CD4-positive, alpha-beta T cell treated with Interleukin-10 for 1 hour (primary cell): Measurements from ENCODE around the gene RPL13A.

Experiments used
- DNase-seq: peaks from one replicate; pipeline ENCODE4 v3.0.0-alpha.2; 2020

The RPL13A gene

GRCh38 chr19:49486710-49487276, 615 bp upstream of the RPL13A start:
- no peak for DNase-seq

DNA sequence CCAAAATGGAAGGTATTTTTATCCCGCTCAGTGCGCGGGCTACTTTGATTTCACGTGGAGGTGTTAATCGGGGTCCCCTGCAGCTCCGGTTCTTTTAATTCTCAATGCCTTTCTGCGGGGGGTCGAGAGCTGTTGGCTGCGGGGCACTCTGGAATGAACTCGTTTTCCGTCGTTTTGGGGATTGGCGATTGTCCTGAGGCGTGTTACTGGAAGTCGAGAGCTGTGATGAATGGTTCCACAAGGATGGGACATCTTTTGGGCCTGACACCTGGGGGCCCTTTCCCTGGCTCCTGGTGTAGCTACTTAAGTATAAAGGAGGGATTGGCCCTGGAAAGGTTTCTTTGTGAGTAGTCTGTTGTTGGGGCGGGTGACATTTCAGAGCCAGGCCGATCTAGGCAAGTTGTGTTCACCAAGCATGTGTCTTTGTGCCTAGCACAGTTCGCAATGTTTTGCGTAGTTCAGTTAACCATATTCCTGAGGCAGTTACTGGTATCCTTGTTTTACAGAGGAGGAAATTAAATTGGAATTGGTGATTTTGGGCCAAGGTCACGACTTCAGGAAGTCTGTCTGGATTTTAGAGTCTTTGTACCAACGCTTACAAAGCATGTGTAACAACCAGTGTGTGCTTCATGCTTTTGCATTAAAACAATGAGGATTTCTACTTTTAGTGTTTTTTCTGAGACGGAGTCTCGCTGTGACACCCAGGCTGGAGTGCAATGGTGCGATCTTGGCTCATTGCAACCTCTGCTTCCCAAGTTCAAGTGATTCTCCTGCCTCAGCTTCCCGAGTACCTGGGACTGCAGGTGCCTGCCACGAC, 846 bp downstream of the RPL13A start:
- DNase-seq: no peak

DNA sequence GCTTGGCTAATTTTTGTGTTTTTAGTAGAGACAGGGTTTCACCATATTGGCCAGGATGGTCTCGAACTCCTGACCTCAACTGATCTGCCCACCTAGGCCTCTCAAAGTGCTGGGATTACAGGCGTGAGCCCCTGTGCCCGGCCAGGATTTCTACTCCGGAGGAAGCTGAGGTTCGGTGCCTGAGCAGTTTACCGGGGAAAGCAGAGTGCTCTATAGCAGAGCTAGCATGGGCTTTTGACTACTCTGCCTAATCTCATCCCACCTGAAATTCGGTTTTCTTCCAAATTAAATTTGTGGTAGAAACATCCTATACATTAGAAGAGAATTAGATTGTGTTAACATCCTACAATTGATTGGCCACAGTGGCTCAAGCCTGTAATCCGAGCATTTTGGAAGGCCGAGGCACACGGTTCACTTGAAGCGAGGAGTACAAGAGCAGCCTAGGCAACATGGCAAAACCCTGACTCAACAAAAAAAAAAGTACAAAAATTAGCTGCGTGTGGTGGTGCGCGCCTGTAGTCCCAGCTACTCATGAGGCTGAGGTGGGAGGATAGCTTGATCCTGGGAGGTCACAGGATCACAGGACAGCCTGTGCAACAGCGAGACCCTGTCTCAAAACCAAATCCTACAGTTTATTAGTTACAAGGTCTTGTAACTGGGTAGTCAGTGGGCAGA, 1.6 kb downstream of the RPL13A start:
- no peak for DNase-seq

DNA sequence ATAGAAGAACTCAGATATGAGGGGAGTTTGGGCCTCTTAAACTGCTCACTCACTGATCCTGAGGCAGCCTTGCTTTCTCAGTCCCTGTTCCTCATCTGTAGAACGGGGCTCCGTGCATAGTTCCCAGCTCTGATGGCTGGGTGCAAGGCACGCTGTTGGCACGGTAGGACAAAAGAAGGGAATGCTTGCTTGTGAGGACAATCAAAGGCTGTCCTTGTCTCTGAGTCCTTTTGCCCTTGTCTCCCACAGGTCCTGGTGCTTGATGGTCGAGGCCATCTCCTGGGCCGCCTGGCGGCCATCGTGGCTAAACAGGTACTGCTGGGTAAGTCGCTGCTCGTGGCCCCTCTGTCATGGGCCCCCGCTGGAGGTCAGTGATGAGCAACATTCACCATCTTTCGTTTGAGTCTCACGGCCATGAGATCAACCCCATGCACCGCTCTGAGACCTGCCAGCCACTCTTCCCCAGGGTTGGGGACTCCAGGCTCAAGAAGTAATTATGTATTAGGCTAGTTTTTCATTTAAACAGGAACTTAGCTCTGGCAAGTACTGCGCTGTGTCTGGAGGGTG, 2.3 kb downstream of the RPL13A start:
- peak; percentile 60 for DNase-seq

GRCh38 chr19:49490287-49491029, 3.0 kb downstream of the RPL13A start:
- peak; percentile 32 for DNase-seq

DNA sequence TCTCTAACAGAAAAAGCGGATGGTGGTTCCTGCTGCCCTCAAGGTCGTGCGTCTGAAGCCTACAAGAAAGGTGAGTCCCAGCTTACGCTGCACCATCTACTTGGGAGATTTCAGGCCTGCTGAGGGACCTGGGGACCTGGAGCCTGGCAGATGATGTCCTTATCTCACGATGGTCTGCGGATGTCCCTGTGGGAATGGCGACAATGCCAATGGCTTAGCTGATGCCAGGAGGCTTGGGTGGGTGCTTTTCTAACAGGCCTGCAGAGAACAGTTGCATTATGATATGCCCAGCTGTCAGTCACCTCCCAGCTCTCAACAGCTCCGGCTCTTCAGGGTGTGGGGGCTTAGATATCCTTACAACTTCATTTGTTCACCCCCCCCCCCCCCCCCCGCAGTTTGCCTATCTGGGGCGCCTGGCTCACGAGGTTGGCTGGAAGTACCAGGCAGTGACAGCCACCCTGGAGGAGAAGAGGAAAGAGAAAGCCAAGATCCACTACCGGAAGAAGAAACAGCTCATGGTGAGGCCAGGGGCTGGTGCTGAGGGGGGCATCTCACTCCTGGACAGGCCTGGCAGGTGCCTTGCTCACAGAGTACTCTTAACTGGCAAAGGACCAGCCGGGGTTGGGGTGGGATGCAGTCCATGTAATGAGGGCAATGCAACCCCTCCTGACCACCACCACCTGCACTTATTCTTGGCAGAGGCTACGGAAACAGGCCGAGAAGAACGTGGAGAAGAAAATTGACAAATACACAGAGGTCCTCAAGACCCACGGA, 3.8 kb downstream of the RPL13A start:
- DNase-seq: no peak

- DNase-seq: no peak
Observed at GRCh38 chr19:49491804-49492572, 4.6 kb downstream of the RPL13A start.

DNA sequence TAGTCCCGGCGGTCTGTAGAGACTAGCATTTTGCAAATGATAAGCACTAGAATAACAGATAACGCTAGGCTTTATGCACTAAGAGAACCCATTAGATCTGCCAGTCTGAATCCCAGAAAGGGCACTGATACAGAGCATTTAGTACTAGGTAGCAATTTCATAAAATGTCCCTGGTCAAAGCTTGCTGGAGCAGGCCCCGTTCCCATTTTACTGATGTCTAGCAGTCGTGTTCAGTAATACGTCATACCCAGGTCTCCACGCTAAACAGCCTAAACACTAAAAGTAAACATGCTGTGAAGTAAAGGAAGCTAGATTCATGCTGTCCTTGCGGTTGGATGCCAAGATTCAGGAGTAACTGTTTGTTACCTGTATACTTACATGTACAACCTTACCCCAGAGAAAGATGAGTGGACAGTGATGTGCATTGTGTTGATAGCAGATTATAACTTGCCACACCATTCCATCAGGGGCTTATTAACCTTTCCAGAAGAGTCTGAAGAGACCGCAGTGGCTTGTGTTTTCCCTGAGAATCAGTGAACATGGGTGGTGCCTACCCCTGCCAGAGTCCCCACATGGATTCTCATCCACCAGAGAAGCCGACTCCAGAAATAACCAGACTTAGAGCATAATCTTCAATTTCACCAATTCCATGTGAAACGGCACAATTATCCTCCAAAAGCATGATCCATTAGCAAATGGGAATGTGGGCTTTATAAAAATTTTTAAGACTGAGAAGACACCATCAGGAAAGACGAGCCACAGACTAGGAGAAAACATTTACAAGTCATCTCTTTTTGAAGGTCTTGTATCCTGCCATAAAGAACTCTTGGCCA, 5.4 kb downstream of the RPL13A start:
- DNase-seq: peak; percentile 31

- no peak for DNase-seq
Observed at GRCh38 chr19:49496574-49497008, 9.2 kb downstream of the RPL13A start.

GRCh38 chr19:49497047-49497788, 9.8 kb downstream of the RPL13A start:
- DNase-seq: peak; percentile 87

DNA sequence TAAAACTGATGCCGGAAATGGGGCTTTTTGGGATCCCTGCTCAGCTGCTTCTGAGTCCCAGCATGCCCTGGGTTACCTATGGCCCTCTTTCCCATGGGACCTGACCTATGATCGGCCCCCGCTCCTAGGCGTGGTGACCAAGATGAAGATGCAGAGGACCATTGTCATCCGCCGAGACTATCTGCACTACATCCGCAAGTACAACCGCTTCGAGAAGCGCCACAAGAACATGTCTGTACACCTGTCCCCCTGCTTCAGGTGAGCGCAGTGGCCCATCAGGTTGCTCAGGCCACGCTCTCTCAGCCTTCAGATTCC, 10.3 kb downstream of the RPL13A start:
- DNase-seq: no peak

GRCh38 chr19:49498475-49498874, 11.1 kb downstream of the RPL13A start:
- peak; percentile 44 for DNase-seq

- peak; percentile 63 for DNase-seq
Observed at GRCh38 chr19:49499030-49499670, 11.7 kb downstream of the RPL13A start.

GRCh38 chr19:49502866-49503581, 15.6 kb downstream of the RPL13A start:
- peak; percentile 77 for DNase-seq

GRCh38 chr19:49503582-49503962, 16.2 kb downstream of the RPL13A start:
- DNase-seq: no peak

GRCh38 chr19:49506575-49507105, 19.2 kb downstream of the RPL13A start:
- DNase-seq: peak; percentile 87

DNA sequence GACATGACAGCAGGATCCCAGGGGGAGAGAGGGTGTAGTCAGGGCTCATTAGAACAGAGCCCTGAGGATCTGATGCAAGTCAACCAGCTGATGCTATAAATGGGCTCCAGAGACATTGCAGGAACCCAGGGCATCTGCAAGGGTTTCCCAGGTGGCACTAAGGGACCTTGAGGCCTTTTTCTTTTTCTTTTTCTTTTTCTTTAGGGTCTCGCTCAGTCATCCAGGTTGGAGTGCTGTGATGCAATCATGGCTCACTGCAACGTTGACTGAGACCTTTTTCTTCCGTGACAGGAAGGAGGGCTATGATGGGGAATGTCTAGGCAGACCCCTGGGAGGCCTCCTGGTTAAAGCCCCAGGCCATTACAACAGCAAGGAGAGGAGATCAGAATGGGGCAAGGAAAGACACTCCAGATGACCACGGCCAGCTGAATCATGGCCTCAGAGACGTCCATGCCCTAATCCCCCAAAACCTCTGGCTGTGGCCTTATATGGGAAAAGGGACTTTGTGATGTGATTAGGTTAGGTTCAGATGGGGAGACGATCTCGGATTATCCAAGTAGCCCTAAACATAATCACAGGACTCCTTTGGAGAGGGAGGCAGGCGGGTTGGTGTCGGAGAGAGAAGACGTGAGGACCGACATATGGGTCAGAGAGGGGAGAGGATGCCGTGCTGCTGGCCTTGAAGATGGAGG, 20.5 kb downstream of the RPL13A start:
- DNase-seq: no peak
